ENCODE measurements around the gene TMTC2. TPM values are rescaled to one million over a fixed set of nuclear protein-coding genes. Genes with fewer than 3 reads are reported as not detected.
"Not testable (repeated sequence)": the region's sequence is repeated elsewhere in the genome, so short reads cannot be mapped to it uniquely, and the experiment has no call there.

Gene TMTC2
- polyA plus RNA-seq, 1 experiment = 1.6 TPM

GRCh38 chr12:83106873-83107272 is 420.2 kb downstream of the TMTC2 start:
- ChIA-PET POLR2A (no interaction called here), CTCF (no interaction called here)
- H3K9me3 ChIP-seq (ENCODE audit: control insufficient read depth, insufficient read depth, low read length) = no peaks in the 10 kb centered on the region
- DNase-seq (ENCODE audit: low read depth, low spot score) = no peak
- no peak for TF ChIP-seq CTCF (IDR thresholded peaks at IDR 0.05; ENCODE audit: low read depth, low read length)
- H3K27ac ChIP-seq (ENCODE audit: low read depth, low read length) = no peak overlapping the region
- no peak overlapping the region for H3K4me3 ChIP-seq (ENCODE audit: low read depth, low read length)
- H3K27me3 ChIP-seq (ENCODE audit: control insufficient read depth, insufficient read depth, low read length) = no peaks in the 10 kb centered on the region

- Histone ChIP-seq H3K27ac (ENCODE audit: low read depth, low read length) (no peak overlapping the region), H3K4me3 (ENCODE audit: low read depth, low read length) (no peak overlapping the region), H3K27me3 (ENCODE audit: control insufficient read depth, insufficient read depth, low read length) (no peaks in the 10 kb centered on the region), H3K9me3 (ENCODE audit: control insufficient read depth, insufficient read depth, low read length) (no peaks in the 10 kb centered on the region)
- ChIA-PET POLR2A (no interaction called here), CTCF (no interaction called here)
- no peak for DNase-seq (ENCODE audit: low read depth, low spot score)
- TF ChIP-seq CTCF (IDR thresholded peaks at IDR 0.05; ENCODE audit: low read depth, low read length) = no peak
Observed at GRCh38 chr12:83110424-83110823, 423.7 kb downstream of the TMTC2 start.

GRCh38 chr12:83113945-83114344 is 427.2 kb downstream of the TMTC2 start:
- H3K4me3 ChIP-seq (ENCODE audit: low read depth, low read length) = no peak overlapping the region
- H3K27ac ChIP-seq (ENCODE audit: low read depth, low read length) = no peak overlapping the region
- H3K27me3 ChIP-seq (ENCODE audit: control insufficient read depth, insufficient read depth, low read length) = no peaks in the 10 kb centered on the region
- POLR2A ChIA-PET = no interaction called here
- CTCF ChIA-PET = no interaction called here
- no peak for TF ChIP-seq CTCF (IDR thresholded peaks at IDR 0.05; ENCODE audit: low read depth, low read length)
- DNase-seq (ENCODE audit: low read depth, low spot score) = no peak
- no peaks in the 10 kb centered on the region for H3K9me3 ChIP-seq (ENCODE audit: control insufficient read depth, insufficient read depth, low read length)

GRCh38 chr12:83114966-83115365 is 428.3 kb downstream of the TMTC2 start:
- Histone ChIP-seq H3K27me3 (ENCODE audit: control insufficient read depth, insufficient read depth, low read length) (no peaks in the 10 kb centered on the region), H3K9me3 (ENCODE audit: control insufficient read depth, insufficient read depth, low read length) (no peaks in the 10 kb centered on the region), H3K27ac (ENCODE audit: low read depth, low read length) (no peak overlapping the region), H3K4me3 (ENCODE audit: low read depth, low read length) (no peak overlapping the region)
- DNase-seq (ENCODE audit: low read depth, low spot score) = no peak
- POLR2A ChIA-PET = no interaction called here
- TF ChIP-seq CTCF (IDR thresholded peaks at IDR 0.05; ENCODE audit: low read depth, low read length) = no peak
- CTCF ChIA-PET = no interaction called here

- DNase-seq (ENCODE audit: low read depth, low spot score); H3K27ac ChIP-seq (ENCODE audit: low read depth, low read length); CTCF ChIA-PET; H3K4me3 ChIP-seq (ENCODE audit: low read depth, low read length); POLR2A ChIA-PET; H3K27me3 ChIP-seq (ENCODE audit: control insufficient read depth, insufficient read depth, low read length); H3K9me3 ChIP-seq (ENCODE audit: control insufficient read depth, insufficient read depth, low read length): not testable (repeated sequence)
Observed at GRCh38 chr12:83117926-83118325, 431.2 kb downstream of the TMTC2 start.
